CD4-positive, CD25-positive, alpha-beta regulatory T cell (primary cell): Measurements from ENCODE around the gene ITPR2. TPM values are rescaled to one million over a fixed set of nuclear protein-coding genes. Genes with fewer than 3 reads are reported as not detected.

Experiments used
- ATAC-seq, 2 donors: fragments of 150-1000 bp; cut with Tn5 transposase; one replicate each; pipeline ENCODE4 v1.10.0; 2021; ENCODE audit warnings: low read depth in 2 of 2, moderate number of reproducible peaks in 2 of 2, moderate library complexity in 1 of 2
- DNase-seq, 3 donors: peaks; one replicate each; pipeline versions ENCODE4 v3.0.0 to v3.0.0-alpha.2; 2012 to 2022; ENCODE audit warnings: mixed read lengths in 1 of 3
- H3K27ac ChIP-seq: one replicate; pipeline ENCODE4 v1.7.0; 2013; ENCODE audit warnings: mild to moderate bottlenecking, low read length; ENCODE audit not compliant: insufficient read depth, poor library complexity, severe bottlenecking
- H3K27me3 ChIP-seq: one replicate; pipeline ENCODE4 v1.7.0; 2013; ENCODE audit warnings: low read length; ENCODE audit not compliant: control insufficient read depth, insufficient read depth
- H3K36me3 ChIP-seq: one replicate; pipeline ENCODE4 v1.7.0; 2013; ENCODE audit warnings: mild to moderate bottlenecking, low read length, moderate library complexity; ENCODE audit not compliant: control insufficient read depth, insufficient read depth
- H3K4me1 ChIP-seq: 2 replicates; pipeline ENCODE4 v1.7.0; 2013; ENCODE audit warnings: mild to moderate bottlenecking, low read length; ENCODE audit not compliant: insufficient read depth, control insufficient read depth, poor library complexity, severe bottlenecking
- H3K4me3 ChIP-seq: one replicate; pipeline ENCODE4 v1.7.0; 2013; ENCODE audit warnings: low read depth, mild to moderate bottlenecking, low read length, moderate library complexity
- H3K9me3 ChIP-seq, 2 experiments: 1 replicate in 1 of 2; 2 replicates in 1 of 2; pipeline ENCODE4 v1.7.0; 2013; ENCODE audit warnings: low read length in 2 of 2, mild to moderate bottlenecking in 1 of 2, moderate library complexity in 1 of 2; ENCODE audit not compliant: control insufficient read depth in 2 of 2
- H3K27ac Mint-ChIP-seq, 3 donors: one replicate each; pipeline ENCODE4 v1.8.0; 2020 to 2022; ENCODE audit warnings: mild to moderate bottlenecking in 3 of 3, mixed read lengths in 3 of 3, moderate library complexity in 2 of 3
- H3K27me3 Mint-ChIP-seq: one replicate; pipeline ENCODE4 v1.8.0; 2022; ENCODE audit warnings: mild to moderate bottlenecking, mixed read lengths
- H3K36me3 Mint-ChIP-seq: one replicate; pipeline ENCODE4 v1.8.0; 2020; ENCODE audit warnings: mixed read lengths
- H3K4me1 Mint-ChIP-seq, 4 donors: one replicate each; pipeline ENCODE4 v1.8.0; 2020 to 2022; ENCODE audit warnings: mixed read lengths in 4 of 4, mild to moderate bottlenecking in 1 of 4
- H3K4me3 Mint-ChIP-seq, 4 donors: one replicate each; pipeline ENCODE4 v1.8.0; 2020 to 2022; ENCODE audit warnings: mild to moderate bottlenecking in 4 of 4, mixed read lengths in 4 of 4, moderate library complexity in 3 of 4
- H3K9me3 Mint-ChIP-seq, 7 donors: one replicate each; pipeline ENCODE4 v1.8.0; 2020 to 2022; ENCODE audit warnings: mixed read lengths in 7 of 7, mild to moderate bottlenecking in 3 of 7, moderate library complexity in 2 of 7
- polyA plus RNA-seq, 4 donors: library from polyadenylated mRNA; unstranded; fragments of 300-500 nt; fragmentation: Illumina TruSeq; gene quantifications; one replicate each; pipeline ENCODE4 v1.2.3, GENCODE V29; 2021
- total RNA-seq: library from RNA; stranded (reverse); gene quantifications from one replicate; pipeline ENCODE4 v1.2.3, GENCODE V29; 2022

ITPR2 gene
- total and polyA plus RNA-seq, 5 donors from 2014 or later: 9.9 to 54.1 (median 11.7) TPM

DNA sequence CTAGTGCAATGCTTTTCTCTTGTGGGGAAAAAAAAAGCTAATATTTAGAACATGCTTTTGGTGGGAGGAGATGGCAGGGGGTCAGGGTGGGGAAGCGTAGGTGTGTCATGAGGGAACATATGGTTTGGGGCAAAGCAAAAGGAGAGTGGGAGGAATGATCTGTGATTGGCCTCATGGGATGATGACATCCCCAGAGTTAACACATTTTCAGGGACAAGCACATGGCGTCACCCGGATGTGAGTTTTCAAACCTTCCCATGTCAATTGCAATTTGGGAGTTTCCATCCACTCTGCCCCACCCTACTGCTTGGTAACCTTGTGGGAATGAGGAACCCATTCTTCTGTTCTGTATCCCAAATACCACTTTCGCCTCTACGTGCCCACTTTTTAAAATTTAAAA is 473.4 kb downstream of the ITPR2 start:
- no peak overlapping the region for H3K27ac Mint-ChIP-seq
- H3K4me3 ChIP-seq: no peak overlapping the region
- H3K9me3 ChIP-seq: no peaks in the 10 kb centered on the region
- no peaks in the 10 kb centered on the region for H3K9me3 Mint-ChIP-seq
- H3K36me3 Mint-ChIP-seq: peaks cover 41% of the 10 kb centered on the region
- H3K27ac ChIP-seq: no peak overlapping the region
- DNase-seq: no peak
- no peaks in the 10 kb centered on the region for H3K4me1 ChIP-seq
- no peaks in the 10 kb centered on the region for H3K27me3 Mint-ChIP-seq
- H3K4me3 Mint-ChIP-seq: no peak overlapping the region
- peaks cover 0 to 5% (median 0%) of the 10 kb centered on the region in 4 donors for H3K4me1 Mint-ChIP-seq
- peaks cover 5% of the 10 kb centered on the region for H3K36me3 ChIP-seq
- H3K27me3 ChIP-seq: no peaks in the 10 kb centered on the region
- no peak for ATAC-seq

DNA sequence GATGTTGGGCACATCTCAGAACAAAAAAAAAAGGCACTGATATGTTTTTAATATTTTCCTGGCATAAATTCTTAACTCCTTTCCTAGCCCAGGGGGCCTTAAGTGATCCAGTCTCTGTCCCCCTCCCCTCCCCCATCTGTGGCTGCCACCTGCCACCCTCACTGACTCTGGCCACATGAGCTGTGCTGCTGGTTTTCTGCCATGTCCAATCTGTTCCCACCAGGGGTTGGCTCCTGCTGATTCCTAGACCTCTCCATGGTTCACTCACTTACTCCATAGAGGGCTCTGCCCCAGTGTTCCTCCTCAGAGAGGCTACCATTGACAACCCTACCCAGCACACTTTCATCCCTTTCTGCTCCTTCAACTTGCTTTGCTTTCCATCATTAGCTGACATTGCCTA is 474.3 kb downstream of the ITPR2 start:
- Mint-ChIP-seq H3K9me3 (no peaks in the 10 kb centered on the region), H3K36me3 (peaks cover 42% of the 10 kb centered on the region), H3K27ac (no peak overlapping the region), H3K27me3 (no peaks in the 10 kb centered on the region), H3K4me3 (no peak overlapping the region), H3K4me1 (peaks cover 0 to 5% (median 0%) of the 10 kb centered on the region in 4 donors)
- ATAC-seq (no peak), DNase-seq (no peak)
- Histone ChIP-seq H3K9me3 (no peaks in the 10 kb centered on the region), H3K4me1 (no peaks in the 10 kb centered on the region), H3K4me3 (no peak overlapping the region), H3K27ac (no peak overlapping the region), H3K36me3 (peaks cover 5% of the 10 kb centered on the region), H3K27me3 (no peaks in the 10 kb centered on the region)

GRCh38 chr12:26347300-26347699 is 485.7 kb downstream of the ITPR2 start:
- peaks cover 30% of the 10 kb centered on the region for H3K36me3 Mint-ChIP-seq
- H3K4me3 Mint-ChIP-seq: no peak overlapping the region
- no peak for DNase-seq
- peaks cover 0 to 10% (median 3%) of the 10 kb centered on the region in 4 donors for H3K4me1 Mint-ChIP-seq
- H3K27me3 Mint-ChIP-seq: no peaks in the 10 kb centered on the region
- H3K4me1 ChIP-seq: no peaks in the 10 kb centered on the region
- H3K9me3 Mint-ChIP-seq: no peaks in the 10 kb centered on the region
- H3K27ac ChIP-seq: no peak overlapping the region
- peaks cover 1% of the 10 kb centered on the region for H3K36me3 ChIP-seq
- ATAC-seq: no peak
- H3K4me3 ChIP-seq: no peak overlapping the region
- H3K9me3 ChIP-seq: no peaks in the 10 kb centered on the region
- no peak overlapping the region for H3K27ac Mint-ChIP-seq
- no peaks in the 10 kb centered on the region for H3K27me3 ChIP-seq

DNA sequence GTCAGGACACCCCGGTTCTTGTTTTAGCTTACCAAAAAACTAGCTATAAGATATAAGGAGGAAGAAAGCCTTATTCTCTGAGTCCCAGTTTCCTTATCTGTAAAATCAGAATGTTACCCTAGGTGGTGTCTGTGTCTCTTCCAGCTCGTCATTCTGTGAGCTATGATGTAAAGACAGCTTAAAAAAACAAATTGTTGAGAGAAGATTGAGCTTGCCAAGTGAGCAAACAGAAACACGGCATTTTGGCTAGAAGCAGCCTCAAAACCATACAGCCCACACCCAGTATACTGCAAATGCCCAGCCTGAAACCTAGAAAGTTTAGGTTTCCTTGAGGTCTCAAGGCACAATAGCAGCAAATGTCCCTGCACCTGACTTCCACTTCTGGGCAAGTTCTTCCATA is 486.3 kb downstream of the ITPR2 start:
- DNase-seq (no peak), ATAC-seq (no peak)
- Histone ChIP-seq H3K27ac (no peak overlapping the region), H3K9me3 (no peaks in the 10 kb centered on the region), H3K4me3 (no peak overlapping the region), H3K4me1 (no peaks in the 10 kb centered on the region), H3K27me3 (no peaks in the 10 kb centered on the region), H3K36me3 (no peaks in the 10 kb centered on the region)
- H3K4me1 Mint-ChIP-seq: peaks cover 0 to 12% (median 3%) of the 10 kb centered on the region in 4 donors
- peaks cover 34% of the 10 kb centered on the region for H3K36me3 Mint-ChIP-seq
- H3K4me3 Mint-ChIP-seq: no peak overlapping the region
- H3K9me3 Mint-ChIP-seq: no peaks in the 10 kb centered on the region
- H3K27me3 Mint-ChIP-seq: no peaks in the 10 kb centered on the region
- H3K27ac Mint-ChIP-seq: no peak overlapping the region

GRCh38 chr12:26345471-26346003 is 487.5 kb downstream of the ITPR2 start:
- Mint-ChIP-seq H3K36me3 (peaks cover 41% of the 10 kb centered on the region), H3K27ac (peak overlapping the region in 1 of 3 donors; percentile 29), H3K9me3 (no peaks in the 10 kb centered on the region), H3K4me3 (no peak overlapping the region), H3K27me3 (no peaks in the 10 kb centered on the region), H3K4me1 (peaks cover 0 to 17% (median 6%) of the 10 kb centered on the region in 4 donors)
- ATAC-seq (no peak), DNase-seq (peak in 1 of 3 donors; percentile 30)
- Histone ChIP-seq H3K4me1 (no peaks in the 10 kb centered on the region), H3K27me3 (no peaks in the 10 kb centered on the region), H3K36me3 (peaks cover 2% of the 10 kb centered on the region), H3K27ac (no peak overlapping the region), H3K4me3 (no peak overlapping the region), H3K9me3 (no peaks in the 10 kb centered on the region)

- no peaks in the 10 kb centered on the region for H3K9me3 Mint-ChIP-seq
- no peak overlapping the region for H3K4me3 Mint-ChIP-seq
- H3K4me1 Mint-ChIP-seq: peaks cover 0 to 13% (median 6%) of the 10 kb centered on the region in 4 donors
- H3K27ac ChIP-seq: no peak overlapping the region
- peak overlapping the region; percentile 23 to 80 (median 65) for H3K27ac Mint-ChIP-seq
- no peaks in the 10 kb centered on the region for H3K4me1 ChIP-seq
- H3K4me3 ChIP-seq: no peak overlapping the region
- DNase-seq: no peak
- H3K36me3 ChIP-seq: peaks cover 23% of the 10 kb centered on the region
- ATAC-seq: no peak
- H3K36me3 Mint-ChIP-seq: peaks cover 66% of the 10 kb centered on the region
- H3K27me3 Mint-ChIP-seq: no peaks in the 10 kb centered on the region
- no peaks in the 10 kb centered on the region for H3K9me3 ChIP-seq
- H3K27me3 ChIP-seq: no peaks in the 10 kb centered on the region
Measured at GRCh38 chr12:26341491-26341890, 491.5 kb downstream of the ITPR2 start.

- Histone ChIP-seq H3K9me3 (no peaks in the 10 kb centered on the region), H3K4me1 (no peaks in the 10 kb centered on the region), H3K27ac (no peak overlapping the region), H3K4me3 (no peak overlapping the region), H3K36me3 (peaks cover 23% of the 10 kb centered on the region), H3K27me3 (no peaks in the 10 kb centered on the region)
- Mint-ChIP-seq H3K4me1 (peaks cover 0 to 9% (median 6%) of the 10 kb centered on the region in 4 donors), H3K27ac (peak overlapping the region in 1 of 3 donors; percentile 80), H3K27me3 (no peaks in the 10 kb centered on the region), H3K4me3 (no peak overlapping the region), H3K9me3 (no peaks in the 10 kb centered on the region), H3K36me3 (peaks cover 67% of the 10 kb centered on the region)
- ATAC-seq (peak in 1 of 2 donors; percentile 31), DNase-seq (no peak)
Measured at GRCh38 chr12:26340649-26341048, 492.3 kb downstream of the ITPR2 start.

GRCh38 chr12:26339976-26340375 is 493.0 kb downstream of the ITPR2 start:
- Histone ChIP-seq H3K4me1 (no peaks in the 10 kb centered on the region), H3K27ac (no peak overlapping the region), H3K4me3 (no peak overlapping the region), H3K27me3 (no peaks in the 10 kb centered on the region), H3K36me3 (peaks cover 25% of the 10 kb centered on the region), H3K9me3 (peaks cover 0 to 2% of the 10 kb centered on the region in 2 experiments)
- H3K9me3 Mint-ChIP-seq: no peaks in the 10 kb centered on the region
- peaks cover 0 to 7% (median 5%) of the 10 kb centered on the region in 4 donors for H3K4me1 Mint-ChIP-seq
- H3K27ac Mint-ChIP-seq: no peak overlapping the region
- H3K4me3 Mint-ChIP-seq: no peak overlapping the region
- H3K36me3 Mint-ChIP-seq: peaks cover 71% of the 10 kb centered on the region
- DNase-seq (no peak), ATAC-seq (no peak)
- no peaks in the 10 kb centered on the region for H3K27me3 Mint-ChIP-seq
